Parathyroid adenoma (tissue), 2 donors: ENCODE measurements around the gene MAGED2.
"Not testable (repeated sequence)": the region's sequence is repeated elsewhere in the genome, so short reads cannot be mapped to it uniquely, and the experiment has no call there.

ENCODE experiments used
- H2AFZ ChIP-seq: fragments of 300-600 bp; sonication (generic); one replicate; pipeline ENCODE4 v1.7.0; 2017; ENCODE audit warnings: antibody characterized with exemption, mild to moderate bottlenecking
- H3K27ac ChIP-seq: fragments of 300-600 bp; sonication (generic); one replicate; pipeline ENCODE4 v1.7.0; 2017
- H3K27me3 ChIP-seq: fragments of 300-600 bp; sonication (generic); one replicate; pipeline ENCODE4 v1.7.0; 2017; ENCODE audit warnings: low read length; ENCODE audit not compliant: control insufficient read depth, insufficient read depth
- H3K36me3 ChIP-seq: fragments of 300-600 bp; sonication (generic); one replicate; pipeline ENCODE4 v1.7.0; 2017; ENCODE audit warnings: low read length; ENCODE audit not compliant: control insufficient read depth, insufficient read depth
- H3K4me1 ChIP-seq: fragments of 300-600 bp; sonication (generic); one replicate; pipeline ENCODE4 v1.7.0; 2017; ENCODE audit warnings: control low read depth
- H3K4me2 ChIP-seq: fragments of 300-600 bp; sonication (generic); one replicate; pipeline ENCODE4 v1.7.0; 2017; ENCODE audit warnings: low read length
- H3K4me3 ChIP-seq: fragments of 300-600 bp; sonication (generic); one replicate; pipeline ENCODE4 v1.7.0; 2017; ENCODE audit warnings: low read depth, low read length
- H3K79me2 ChIP-seq: fragments of 300-600 bp; sonication (generic); one replicate; pipeline ENCODE4 v1.7.0; 2017; ENCODE audit warnings: control low read depth
- H3K9ac ChIP-seq: fragments of 300-600 bp; sonication (generic); one replicate; pipeline ENCODE4 v1.7.0; 2017; ENCODE audit warnings: mild to moderate bottlenecking
- H3K9me3 ChIP-seq: fragments of 300-600 bp; sonication (generic); one replicate; pipeline ENCODE4 v1.7.0; 2017; ENCODE audit warnings: low read length; ENCODE audit not compliant: control insufficient read depth
- TF ChIP-seq, protein P1 (sequence below): fragments of 300-600 bp; sonication (generic); IDR thresholded peaks from one replicate; pipeline ENCODE4 v1.7.0; 2017; ENCODE audit warnings: antibody characterized with exemption, mild to moderate bottlenecking
- donor health status: primary hyperparathyroidism.

Gene MAGED2, protein sequence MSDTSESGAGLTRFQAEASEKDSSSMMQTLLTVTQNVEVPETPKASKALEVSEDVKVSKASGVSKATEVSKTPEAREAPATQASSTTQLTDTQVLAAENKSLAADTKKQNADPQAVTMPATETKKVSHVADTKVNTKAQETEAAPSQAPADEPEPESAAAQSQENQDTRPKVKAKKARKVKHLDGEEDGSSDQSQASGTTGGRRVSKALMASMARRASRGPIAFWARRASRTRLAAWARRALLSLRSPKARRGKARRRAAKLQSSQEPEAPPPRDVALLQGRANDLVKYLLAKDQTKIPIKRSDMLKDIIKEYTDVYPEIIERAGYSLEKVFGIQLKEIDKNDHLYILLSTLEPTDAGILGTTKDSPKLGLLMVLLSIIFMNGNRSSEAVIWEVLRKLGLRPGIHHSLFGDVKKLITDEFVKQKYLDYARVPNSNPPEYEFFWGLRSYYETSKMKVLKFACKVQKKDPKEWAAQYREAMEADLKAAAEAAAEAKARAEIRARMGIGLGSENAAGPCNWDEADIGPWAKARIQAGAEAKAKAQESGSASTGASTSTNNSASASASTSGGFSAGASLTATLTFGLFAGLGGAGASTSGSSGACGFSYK

DNA sequence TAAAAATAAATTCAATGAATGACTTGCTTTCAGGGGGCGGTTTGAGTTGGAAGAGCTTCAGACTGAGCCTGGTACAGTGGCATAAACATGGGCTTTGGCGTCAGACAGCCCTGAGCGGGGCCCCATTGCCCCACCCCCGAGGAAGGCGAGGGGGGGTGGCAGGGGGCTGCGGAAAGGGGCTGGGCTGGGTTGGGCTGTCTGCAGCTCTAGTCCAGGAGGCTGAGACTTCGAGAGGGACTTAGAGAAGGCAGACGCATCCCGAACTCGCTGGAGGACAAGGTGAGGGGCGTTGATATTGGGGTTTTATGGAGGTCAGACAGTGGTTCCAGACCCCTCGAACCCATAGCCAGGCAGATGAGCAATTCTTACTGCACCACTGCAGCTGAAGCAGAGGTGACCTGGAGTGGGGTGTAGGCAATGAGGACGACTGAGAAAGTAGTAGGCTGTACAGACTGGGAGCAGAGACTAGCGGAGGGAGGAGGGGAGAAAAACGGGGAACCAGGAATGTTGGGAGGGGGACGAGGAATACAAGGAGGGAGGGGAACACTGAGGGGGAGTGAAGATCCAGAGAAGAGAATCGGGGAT lies at the start of gene MAGED2:
TSS of gene MAGED2 (plus strand) at position 222 of the 585 bp plus-strand sequence. CDS start 1,587 bp downstream, outside the sequence.
- Histone ChIP-seq H2AFZ (peak within 1 kb of the TSS; percentile 84), H3K9me3 (no peaks in the 10 kb centered on the region), H3K27me3 (no peaks in the 10 kb centered on the region), H3K4me1 (no peaks in the 10 kb centered on the region), H3K79me2 (peaks cover 2% of the 10 kb centered on the region), H3K4me3 (peak within 1 kb of the TSS; percentile 89), H3K27ac (peak within 1 kb of the TSS; percentile 97), H3K36me3 (no peaks in the 10 kb centered on the region), H3K9ac (peak within 1 kb of the TSS; percentile 61), H3K4me2 (peak within 1 kb of the TSS; percentile 87)
- TF ChIP-seq, protein P1, sequence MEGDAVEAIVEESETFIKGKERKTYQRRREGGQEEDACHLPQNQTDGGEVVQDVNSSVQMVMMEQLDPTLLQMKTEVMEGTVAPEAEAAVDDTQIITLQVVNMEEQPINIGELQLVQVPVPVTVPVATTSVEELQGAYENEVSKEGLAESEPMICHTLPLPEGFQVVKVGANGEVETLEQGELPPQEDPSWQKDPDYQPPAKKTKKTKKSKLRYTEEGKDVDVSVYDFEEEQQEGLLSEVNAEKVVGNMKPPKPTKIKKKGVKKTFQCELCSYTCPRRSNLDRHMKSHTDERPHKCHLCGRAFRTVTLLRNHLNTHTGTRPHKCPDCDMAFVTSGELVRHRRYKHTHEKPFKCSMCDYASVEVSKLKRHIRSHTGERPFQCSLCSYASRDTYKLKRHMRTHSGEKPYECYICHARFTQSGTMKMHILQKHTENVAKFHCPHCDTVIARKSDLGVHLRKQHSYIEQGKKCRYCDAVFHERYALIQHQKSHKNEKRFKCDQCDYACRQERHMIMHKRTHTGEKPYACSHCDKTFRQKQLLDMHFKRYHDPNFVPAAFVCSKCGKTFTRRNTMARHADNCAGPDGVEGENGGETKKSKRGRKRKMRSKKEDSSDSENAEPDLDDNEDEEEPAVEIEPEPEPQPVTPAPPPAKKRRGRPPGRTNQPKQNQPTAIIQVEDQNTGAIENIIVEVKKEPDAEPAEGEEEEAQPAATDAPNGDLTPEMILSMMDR: no peak

DNA sequence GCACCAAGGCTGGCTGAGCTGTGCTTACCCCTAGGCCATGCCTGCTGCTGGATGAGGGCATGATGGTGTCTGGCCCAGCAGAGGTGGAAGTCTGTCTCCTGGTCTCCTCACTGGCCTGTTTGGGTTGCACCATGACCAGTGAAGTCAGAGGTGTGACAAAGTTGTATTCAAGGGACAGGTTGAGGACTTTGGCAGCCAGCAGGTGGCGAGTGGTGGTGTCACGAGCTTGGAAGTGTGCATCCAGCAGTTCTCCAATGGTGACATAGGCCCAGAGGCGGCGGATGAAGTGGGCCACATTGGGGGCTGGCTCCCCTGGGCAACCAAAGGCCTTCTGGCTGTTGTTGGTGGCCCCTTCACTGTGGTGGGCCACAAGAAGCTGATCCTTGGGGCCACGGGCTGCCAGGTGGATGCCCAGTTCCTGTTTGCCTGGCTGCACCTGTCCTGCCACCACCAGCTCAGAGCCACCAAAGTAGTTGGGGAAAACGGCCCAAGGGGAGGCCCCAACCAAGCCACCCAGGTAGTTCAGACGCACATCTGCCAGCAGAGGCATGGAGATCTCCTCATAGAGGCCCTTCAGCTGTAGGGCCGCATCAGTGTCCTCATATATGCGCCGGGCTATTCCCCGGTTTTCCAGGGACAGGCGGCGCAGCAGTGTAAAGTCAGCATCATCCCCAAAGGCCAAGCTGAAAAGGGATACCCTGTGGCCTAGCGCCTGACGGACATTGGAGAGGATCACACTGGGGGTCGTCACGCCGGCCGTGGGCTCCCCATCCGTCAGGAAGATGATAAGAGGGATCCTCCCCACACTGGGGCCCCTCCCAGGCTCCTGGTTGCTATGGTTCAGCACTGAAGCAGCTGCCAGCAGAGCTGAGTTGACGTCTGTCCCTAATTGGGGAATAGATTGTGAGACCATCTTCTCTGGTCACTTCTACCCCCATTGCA lies 49.2 kb upstream of the MAGED2 start:
- H3K27ac ChIP-seq: no peak overlapping the region
- no peaks in the 10 kb centered on the region for H3K27me3 ChIP-seq
- H3K4me3 ChIP-seq: no peak overlapping the region
- H3K36me3 ChIP-seq: no peaks in the 10 kb centered on the region
- no peaks in the 10 kb centered on the region for H3K4me1 ChIP-seq
- H3K79me2 ChIP-seq: no peaks in the 10 kb centered on the region
- H2AFZ ChIP-seq: no peak overlapping the region
- H3K4me2 ChIP-seq: no peak overlapping the region
- TF ChIP-seq, protein P1: no peak
- no peak overlapping the region for H3K9ac ChIP-seq
- H3K9me3 ChIP-seq: no peaks in the 10 kb centered on the region

DNA sequence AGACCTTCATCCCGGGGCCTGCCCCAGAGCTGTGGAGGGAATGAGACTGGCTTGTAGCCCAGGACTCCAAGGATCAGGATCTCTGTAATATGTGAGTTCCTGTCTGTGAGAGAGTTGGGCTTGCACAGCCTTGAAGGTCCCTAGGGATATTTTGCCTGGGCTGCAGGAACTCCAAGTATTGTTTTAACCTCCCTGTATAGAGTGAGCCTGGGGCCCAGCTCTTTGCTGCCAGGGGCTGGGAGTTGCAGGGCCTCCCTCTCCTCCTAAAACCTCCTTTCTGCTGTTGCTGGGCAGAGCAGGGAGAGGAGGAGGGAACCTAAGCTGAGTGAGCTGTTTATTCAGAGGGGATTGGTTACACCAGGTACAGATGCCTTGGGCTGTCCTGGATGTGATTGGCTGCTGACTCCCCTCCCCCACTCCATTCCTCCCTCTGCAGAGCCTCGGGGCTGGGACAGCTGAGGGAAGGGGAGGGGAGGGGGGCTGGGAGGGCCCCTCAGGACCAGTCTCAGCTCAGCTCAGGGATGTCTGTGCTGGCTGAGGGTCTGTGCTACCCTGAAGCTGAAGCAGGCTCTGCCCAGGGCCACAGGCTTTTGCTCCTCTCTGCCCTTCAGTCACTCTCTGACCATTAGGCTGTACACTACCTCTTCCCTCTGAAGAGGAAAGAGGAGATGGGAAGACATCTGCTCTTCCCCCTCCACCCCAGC lies 33.0 kb upstream of the MAGED2 start:
- Histone ChIP-seq H2AFZ (peak overlapping the region; percentile 75), H3K27ac (peak overlapping the region; percentile 74)
- not testable (repeated sequence) for H3K4me1 ChIP-seq, H3K9me3 ChIP-seq, H3K36me3 ChIP-seq, H3K27me3 ChIP-seq, H3K9ac ChIP-seq, H3K4me2 ChIP-seq, H3K4me3 ChIP-seq, H3K79me2 ChIP-seq

DNA sequence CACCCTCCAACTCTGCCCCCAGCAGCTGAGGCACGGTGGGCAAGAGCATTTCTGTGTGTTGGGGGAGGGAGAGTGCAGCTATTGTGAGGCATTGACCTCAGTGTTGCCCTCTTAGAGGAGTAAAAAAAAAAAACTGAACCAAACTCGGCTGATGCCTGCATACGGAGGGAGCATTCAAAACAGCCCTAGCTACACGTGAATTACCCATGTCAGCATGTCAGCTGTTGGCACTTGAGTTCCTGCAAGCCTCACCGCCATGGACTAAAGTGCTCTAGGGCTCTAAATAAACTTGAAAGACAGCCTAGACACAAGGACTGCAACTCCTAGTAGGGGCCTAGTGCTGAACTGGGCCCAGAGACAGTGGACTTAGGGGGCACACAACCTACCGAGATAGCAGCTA lies 31.5 kb upstream of the MAGED2 start:
- TF ChIP-seq, protein P1: no peak
- Histone ChIP-seq H3K4me2 (no peak overlapping the region), H3K9ac (no peak overlapping the region), H3K9me3 (no peaks in the 10 kb centered on the region), H3K36me3 (no peaks in the 10 kb centered on the region), H3K4me3 (no peak overlapping the region), H3K27ac (no peak overlapping the region), H3K4me1 (no peaks in the 10 kb centered on the region), H3K79me2 (no peaks in the 10 kb centered on the region), H3K27me3 (no peaks in the 10 kb centered on the region), H2AFZ (peak overlapping the region; percentile 29)
